HUES64 (cell line): ENCODE data around the gene ARID3A.

ENCODE experiments used
- H3K27ac ChIP-seq: 2 replicates; pipeline ENCODE4 v1.7.0; 2013; ENCODE audit warnings: low read depth, low read length, inconsistent platforms
- H3K27me3 ChIP-seq: 2 replicates; pipeline ENCODE4 v1.6.1; 2013; ENCODE audit warnings: mild to moderate bottlenecking, low read length; ENCODE audit not compliant: insufficient read depth
- H3K36me3 ChIP-seq: 2 replicates; pipeline ENCODE4 v1.6.1; 2013; ENCODE audit warnings: mild to moderate bottlenecking, low read length; ENCODE audit not compliant: insufficient read depth
- H3K4me1 ChIP-seq: 2 replicates; pipeline ENCODE4 v1.6.1; 2013; ENCODE audit warnings: mild to moderate bottlenecking, low read length, moderate library complexity; ENCODE audit not compliant: insufficient read depth
- H3K4me3 ChIP-seq: 2 replicates; pipeline ENCODE4 v1.5.1; 2013; ENCODE audit warnings: mild to moderate bottlenecking, low read length, moderate library complexity
- H3K9ac ChIP-seq: 2 replicates; pipeline ENCODE4 v1.6.1; 2013; ENCODE audit warnings: mild to moderate bottlenecking, low read depth, low read length
- H3K9me3 ChIP-seq: 2 replicates; pipeline ENCODE4 v1.6.1; 2013; ENCODE audit warnings: low read depth, low read length; ENCODE audit not compliant: insufficient read depth
- WGBS: fragments of 150-250, 120-280 bp; methylation state at CpG from one replicate; pipeline ENCODE4 v1.1.7; 2013; ENCODE audit warnings: missing lambda C conversion rate; 5-methylcytosine and 5-hydroxymethylcytosine counted together

Gene ARID3A

GRCh38 chr19:961866-962620, 36.2 kb downstream of the ARID3A start:
- H3K36me3 ChIP-seq: peaks cover 45% of the 10 kb centered on the region
- 80% methylated on average over 14 of the region's 14 CpGs for WGBS
- H3K27me3 ChIP-seq: no peaks in the 10 kb centered on the region
- H3K9me3 ChIP-seq: no peaks in the 10 kb centered on the region
- peaks cover 4% of the 10 kb centered on the region; the same call in 1 of the 2 replicates for H3K4me1 ChIP-seq
- H3K27ac ChIP-seq: no peak overlapping the region
- H3K4me3 ChIP-seq: no peak overlapping the region
- H3K9ac ChIP-seq: no peak overlapping the region

- WGBS: 89% methylated on average over 30 of the region's 31 CpGs
- Histone ChIP-seq H3K27me3 (no peaks in the 10 kb centered on the region), H3K27ac (no peak overlapping the region), H3K4me3 (no peak overlapping the region), H3K9ac (no peak overlapping the region), H3K4me1 (no peaks in the 10 kb centered on the region; the same call in 1 of the 2 replicates), H3K36me3 (peaks cover 51% of the 10 kb centered on the region), H3K9me3 (no peaks in the 10 kb centered on the region)
Observed at GRCh38 chr19:962683-963400, 37.0 kb downstream of the ARID3A start.

- Histone ChIP-seq H3K27ac (no peak overlapping the region), H3K36me3 (peaks cover 55% of the 10 kb centered on the region), H3K9ac (no peak overlapping the region), H3K9me3 (no peaks in the 10 kb centered on the region), H3K27me3 (no peaks in the 10 kb centered on the region), H3K4me1 (no peaks in the 10 kb centered on the region; the same call in 1 of the 2 replicates), H3K4me3 (no peak overlapping the region)
- 81% methylated on average over 11 of the region's 11 CpGs for WGBS
Observed at GRCh38 chr19:963486-963951, 37.7 kb downstream of the ARID3A start.

DNA sequence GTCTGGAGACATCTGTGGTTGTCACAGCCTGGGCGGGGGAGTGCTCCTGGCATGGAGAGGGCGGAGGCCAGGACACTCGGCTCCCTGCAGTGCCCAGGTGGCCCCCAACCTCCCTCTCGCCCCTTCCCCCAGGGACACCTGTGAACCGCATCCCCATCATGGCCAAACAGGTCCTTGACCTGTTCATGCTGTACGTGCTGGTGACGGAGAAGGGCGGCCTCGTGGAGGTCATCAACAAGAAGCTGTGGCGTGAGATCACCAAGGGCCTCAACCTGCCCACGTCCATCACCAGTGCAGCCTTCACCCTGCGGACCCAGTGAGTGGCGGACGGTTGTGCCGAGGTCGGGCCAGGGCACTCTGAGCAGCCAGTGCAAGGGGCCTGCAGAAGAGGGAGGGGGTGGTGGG, 38.3 kb downstream of the ARID3A start:
- H3K9ac ChIP-seq: no peak overlapping the region
- 0 out of 2 replicates have a peak, but pooled peaks cover under 1% of the 10 kb centered on the region for H3K9me3 ChIP-seq
- no peak overlapping the region for H3K27ac ChIP-seq
- peaks cover 57% of the 10 kb centered on the region for H3K36me3 ChIP-seq
- 95% methylated on average over 16 of the region's 16 CpGs for WGBS
- H3K4me3 ChIP-seq: no peak overlapping the region
- H3K4me1 ChIP-seq: no peaks in the 10 kb centered on the region; the same call in 1 of the 2 replicates
- H3K27me3 ChIP-seq: no peaks in the 10 kb centered on the region

- no peaks in the 10 kb centered on the region for H3K27me3 ChIP-seq
- WGBS: 95% methylated on average over 19 of the region's 19 CpGs
- H3K9ac ChIP-seq: no peak overlapping the region
- H3K4me1 ChIP-seq: no peaks in the 10 kb centered on the region; the same call in 1 of the 2 replicates
- H3K4me3 ChIP-seq: no peak overlapping the region
- H3K27ac ChIP-seq: no peak overlapping the region
- 0 out of 2 replicates have a peak, but pooled peaks cover 4% of the 10 kb centered on the region for H3K9me3 ChIP-seq
- H3K36me3 ChIP-seq: peaks cover 65% of the 10 kb centered on the region
Observed at GRCh38 chr19:964761-965694, 39.2 kb downstream of the ARID3A start.

- H3K9ac ChIP-seq: no peak overlapping the region
- H3K4me1 ChIP-seq: no peaks in the 10 kb centered on the region
- H3K27me3 ChIP-seq: no peaks in the 10 kb centered on the region
- WGBS: 90% methylated on average over 17 of the region's 17 CpGs
- H3K9me3 ChIP-seq: peaks cover 15% of the 10 kb centered on the region
- no peak overlapping the region for H3K27ac ChIP-seq
- no peak overlapping the region for H3K4me3 ChIP-seq
- peaks cover 71% of the 10 kb centered on the region for H3K36me3 ChIP-seq
Observed at GRCh38 chr19:966485-967088, 40.8 kb downstream of the ARID3A start.

DNA sequence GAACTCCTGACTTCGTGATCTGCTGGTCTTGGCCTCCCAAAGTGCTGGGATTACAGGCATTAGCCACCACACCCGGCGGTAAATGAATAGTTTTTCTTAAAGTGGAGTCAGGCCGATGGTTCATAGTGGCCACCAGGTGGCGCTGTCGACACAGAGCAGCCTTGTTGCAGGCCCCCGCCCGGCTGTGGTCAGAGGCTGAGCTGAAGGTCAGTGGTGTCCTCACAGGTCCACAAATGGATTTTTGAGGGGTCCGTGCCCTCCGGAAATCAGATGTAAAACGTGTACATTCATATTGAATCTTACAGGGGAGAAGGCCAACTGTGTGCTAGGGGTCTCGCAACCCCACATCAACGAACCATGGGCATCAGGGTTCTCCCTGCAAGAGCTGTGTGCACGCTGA, 44.9 kb downstream of the ARID3A start:
- H3K9ac ChIP-seq: no peak overlapping the region
- H3K27ac ChIP-seq: no peak overlapping the region
- H3K9me3 ChIP-seq: peaks cover 15% of the 10 kb centered on the region
- no peaks in the 10 kb centered on the region for H3K4me1 ChIP-seq
- WGBS: 93% methylated on average over 14 of the region's 14 CpGs
- no peaks in the 10 kb centered on the region for H3K27me3 ChIP-seq
- H3K4me3 ChIP-seq: no peak overlapping the region
- peaks cover 56% of the 10 kb centered on the region for H3K36me3 ChIP-seq

DNA sequence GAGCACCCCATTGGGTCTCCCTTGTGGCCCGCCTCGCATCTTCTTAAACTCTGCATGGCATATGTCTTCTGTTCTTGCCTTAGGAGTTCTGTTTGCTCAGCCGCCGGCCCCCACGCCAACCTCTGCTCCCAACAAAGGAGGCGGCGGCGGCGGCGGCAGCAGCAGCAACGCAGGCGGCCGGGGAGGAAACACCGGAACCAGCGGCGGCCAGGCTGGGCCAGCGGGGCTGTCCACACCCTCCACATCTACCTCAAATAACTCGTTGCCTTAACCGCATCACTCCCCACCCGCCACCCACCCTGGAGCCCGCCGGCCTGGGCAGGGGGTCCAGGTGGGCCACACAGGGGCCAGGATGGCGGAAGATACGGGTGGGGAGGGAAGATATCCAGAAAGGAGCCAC, 46.0 kb downstream of the ARID3A start:
- Histone ChIP-seq H3K4me3 (no peak overlapping the region), H3K9me3 (peaks cover 15% of the 10 kb centered on the region), H3K27me3 (no peaks in the 10 kb centered on the region), H3K27ac (no peak overlapping the region), H3K4me1 (no peaks in the 10 kb centered on the region), H3K36me3 (peaks cover 49% of the 10 kb centered on the region), H3K9ac (no peak overlapping the region)
- WGBS: 92% methylated on average over 22 of the region's 24 CpGs

DNA sequence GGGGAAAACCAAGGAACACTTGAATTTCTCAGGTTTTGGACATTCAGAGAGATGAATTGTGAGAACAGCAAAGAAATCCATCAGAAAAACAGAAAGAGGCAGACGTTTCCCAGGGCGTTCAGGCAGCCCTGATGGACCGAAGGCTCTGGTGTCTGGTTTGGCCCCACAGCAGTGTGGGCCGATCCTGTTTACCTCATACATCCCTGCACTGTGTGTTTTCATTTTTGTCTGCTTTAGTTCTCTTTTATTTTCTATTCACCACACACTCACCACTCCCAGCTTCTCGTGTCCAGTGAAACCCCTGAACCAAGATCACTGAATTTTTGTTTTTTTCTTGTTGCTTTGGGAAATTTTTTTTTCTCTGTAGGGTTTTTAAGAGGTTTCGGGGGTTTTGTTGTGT, 46.4 kb downstream of the ARID3A start:
- Histone ChIP-seq H3K36me3 (peaks cover 45% of the 10 kb centered on the region), H3K27ac (no peak overlapping the region), H3K4me3 (no peak overlapping the region), H3K9me3 (peaks cover 15% of the 10 kb centered on the region), H3K27me3 (no peaks in the 10 kb centered on the region), H3K9ac (no peak overlapping the region), H3K4me1 (no peaks in the 10 kb centered on the region)
- WGBS: 94% methylated on average over 5 of the region's 6 CpGs

- Histone ChIP-seq H3K36me3 (peaks cover 34% of the 10 kb centered on the region), H3K4me3 (no peak overlapping the region), H3K27me3 (no peaks in the 10 kb centered on the region), H3K4me1 (no peaks in the 10 kb centered on the region), H3K9me3 (peaks cover 15% of the 10 kb centered on the region), H3K27ac (no peak overlapping the region), H3K9ac (no peak overlapping the region)
- WGBS: 92% methylated on average over 28 of the region's 29 CpGs
Observed at GRCh38 chr19:973726-974563, 48.1 kb downstream of the ARID3A start.
